SK-N-MC (cell line): ENCODE results near the gene MRC1.

Experiments used
- DNase-seq: peaks from one replicate; pipeline ENCODE4 v3.0.0-alpha.2; 2011; ENCODE audit warnings: low read depth, low spot score
- H3K27ac ChIP-seq: fragments of 200-600 bp; sonication (generic); 2 replicates; pipeline ENCODE4 v1.5.1; 2016; ENCODE audit warnings: mixed run types
- H3K36me3 ChIP-seq: fragments of 200-600 bp; sonication (generic); 2 replicates; pipeline ENCODE4 v1.6.1; 2017; ENCODE audit warnings: antibody characterized with exemption, low read length, mixed read lengths; ENCODE audit not compliant: insufficient read depth
- H3K4me3 ChIP-seq: fragments of 200-600 bp; sonication (generic); 2 replicates; pipeline ENCODE4 v1.5.1; 2016
- H3K9ac ChIP-seq: fragments of 200-600 bp; sonication (generic); 2 replicates; pipeline ENCODE4 v1.8.0; 2017; ENCODE audit warnings: mixed run types, mixed read lengths; ENCODE audit not compliant: insufficient read length
- H3K9me3 ChIP-seq: fragments of 200-600 bp; sonication (generic); 2 replicates; pipeline ENCODE4 v1.6.1; 2017; ENCODE audit warnings: low read depth, mild to moderate bottlenecking, antibody characterized with exemption, low read length, moderate library complexity, mixed read lengths
- EZH2 ChIP-seq: fragments of 200-600 bp; sonication (generic); IDR thresholded peaks from one replicate; pipeline ENCODE4 v1.6.1; 2017; ENCODE audit warnings: antibody characterized with exemption
- FOXP2 ChIP-seq: optimal IDR thresholded peaks from 2 replicates; pipeline ENCODE3; 2011; ENCODE audit warnings: mild to moderate bottlenecking, moderate library complexity; ENCODE audit not compliant: insufficient read depth; ENCODE audit errors: extremely low read length, control extremely low read depth
- POLR2AphosphoS5 ChIP-seq: IDR thresholded peaks from 2 replicates; pipeline ENCODE4 v1.6.1; 2012; ENCODE audit warnings: mild to moderate bottlenecking, low read depth, low read length, borderline replicate concordance

MRC1 gene

DNA sequence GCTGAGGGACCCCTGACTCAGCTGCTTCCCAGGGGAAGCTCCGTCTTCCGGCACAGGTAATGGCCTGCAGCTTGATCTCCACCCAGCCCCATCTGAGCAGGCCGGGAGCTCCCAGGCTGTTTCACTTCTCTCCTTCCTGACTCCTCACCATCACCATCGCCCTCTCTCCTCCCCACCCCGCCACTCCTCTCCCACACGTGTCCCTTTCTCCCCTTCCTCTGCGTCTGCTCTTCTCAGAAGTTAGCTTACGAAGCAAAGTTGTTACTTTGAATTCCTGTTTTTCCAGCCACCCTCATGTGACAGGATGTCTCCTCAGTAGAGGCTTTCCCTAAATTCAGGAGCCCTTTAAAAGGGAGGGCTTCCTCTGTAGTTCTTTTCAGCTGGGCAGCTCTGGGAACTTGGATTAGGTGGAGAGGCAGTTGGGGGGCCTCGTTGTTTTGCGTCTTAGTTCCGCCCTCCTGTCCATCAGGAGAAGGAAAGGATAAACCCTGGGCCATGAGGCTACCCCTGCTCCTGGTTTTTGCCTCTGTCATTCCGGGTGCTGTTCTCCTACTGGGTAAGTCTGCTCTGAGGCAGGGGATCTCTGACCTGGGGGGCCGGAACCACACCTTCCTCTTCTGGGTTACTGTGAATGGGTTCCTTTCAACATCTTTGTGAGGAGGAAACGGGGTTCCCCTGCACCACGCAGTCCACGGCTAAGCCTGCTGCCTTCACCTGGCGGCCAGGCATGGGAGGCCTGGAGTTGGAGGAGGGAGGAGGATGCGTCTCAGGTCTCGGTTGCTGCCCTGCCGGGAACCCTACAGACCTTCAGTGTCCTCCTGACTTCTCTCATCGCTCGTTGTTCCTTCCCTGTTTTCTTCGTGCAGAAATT, at the start of gene MRC1:
MRC1 (plus strand) TSS at position 378 of the 871 bp plus-strand sequence; CDS start at position 496, 118 bp downstream.
- no peak within 1 kb of the TSS for H3K9ac ChIP-seq
- TF ChIP-seq POLR2AphosphoS5: no peak
- no peak for TF ChIP-seq EZH2
- TF ChIP-seq FOXP2: no peak
- no peak within 1 kb of the TSS for H3K4me3 ChIP-seq
- H3K9me3 ChIP-seq: no peaks in the 10 kb centered on the region
- no peak within 1 kb of the TSS for H3K27ac ChIP-seq
- no peak for DNase-seq
- H3K36me3 ChIP-seq: no peaks in the 10 kb centered on the region

GRCh38 chr10:17764142-17764541, 45.0 kb upstream of the MRC1 start:
- TF ChIP-seq EZH2 (no peak), FOXP2 (no peak), POLR2AphosphoS5 (no peak)
- no peak overlapping the region for H3K9ac ChIP-seq

DNA sequence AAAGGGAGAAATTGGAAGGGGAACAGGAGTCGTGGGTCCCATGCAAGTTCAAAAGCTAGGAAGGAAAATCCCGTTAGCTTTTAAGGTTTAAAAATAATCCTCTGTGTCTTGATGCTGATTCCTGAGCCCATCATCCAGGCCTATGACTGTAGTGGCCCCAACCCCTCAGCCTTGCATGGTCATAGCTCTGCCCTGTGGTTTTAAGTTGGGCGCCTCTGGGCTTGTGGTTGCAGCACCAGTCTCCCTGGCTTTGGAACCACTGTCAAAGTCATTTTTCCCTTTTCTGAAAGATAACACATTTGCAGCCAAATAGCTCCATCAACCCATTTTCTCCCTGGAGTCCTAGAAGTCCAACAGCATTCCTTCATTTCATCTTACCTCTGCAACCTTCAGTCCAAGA, 43.5 kb upstream of the MRC1 start:
- no peaks in the 10 kb centered on the region for H3K9me3 ChIP-seq
- no peak overlapping the region for H3K27ac ChIP-seq
- DNase-seq: no peak
- no peaks in the 10 kb centered on the region for H3K36me3 ChIP-seq
- H3K4me3 ChIP-seq: no peak overlapping the region
- no peak overlapping the region for H3K9ac ChIP-seq
- TF ChIP-seq POLR2AphosphoS5 (no peak), FOXP2 (no peak), EZH2 (no peak)

More at GRCh38 chr10:17764142-17764541, 45.0 kb upstream of the MRC1 start:
- DNase-seq: no peak
- no peak overlapping the region for H3K27ac ChIP-seq
- no peaks in the 10 kb centered on the region for H3K36me3 ChIP-seq
- no peaks in the 10 kb centered on the region for H3K9me3 ChIP-seq
- no peak overlapping the region for H3K4me3 ChIP-seq

GRCh38 chr10:17766731-17767130, 42.4 kb upstream of the MRC1 start:
- Histone ChIP-seq H3K4me3 (no peak overlapping the region), H3K36me3 (no peaks in the 10 kb centered on the region), H3K27ac (no peak overlapping the region), H3K9me3 (no peaks in the 10 kb centered on the region), H3K9ac (no peak overlapping the region)
- no peak for DNase-seq
- TF ChIP-seq FOXP2 (no peak), EZH2 (no peak), POLR2AphosphoS5 (no peak)

DNA sequence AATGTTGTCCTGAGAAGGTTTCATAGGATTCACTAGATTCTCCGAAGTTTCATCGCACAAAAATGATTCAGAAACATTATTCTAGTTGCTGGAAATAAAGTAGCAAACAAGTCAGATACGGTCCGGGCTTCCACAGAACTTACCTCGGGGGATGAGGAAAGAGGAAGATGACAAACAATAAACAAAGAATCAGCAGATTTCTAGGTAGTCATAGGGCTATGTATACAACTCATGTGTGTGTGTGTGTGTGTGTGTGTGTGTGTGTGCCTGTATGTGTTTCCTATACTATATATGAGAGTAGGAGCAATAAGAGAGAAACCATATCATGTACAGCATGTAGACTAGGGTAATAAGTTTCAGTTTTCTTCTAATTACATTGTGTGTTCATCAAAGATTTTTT, 40.7 kb upstream of the MRC1 start:
- H3K9me3 ChIP-seq: no peaks in the 10 kb centered on the region
- H3K27ac ChIP-seq: no peak overlapping the region
- H3K9ac ChIP-seq: no peak overlapping the region
- H3K36me3 ChIP-seq: no peaks in the 10 kb centered on the region
- no peak for DNase-seq
- H3K4me3 ChIP-seq: no peak overlapping the region
- TF ChIP-seq FOXP2 (no peak), POLR2AphosphoS5 (no peak), EZH2 (no peak)

DNA sequence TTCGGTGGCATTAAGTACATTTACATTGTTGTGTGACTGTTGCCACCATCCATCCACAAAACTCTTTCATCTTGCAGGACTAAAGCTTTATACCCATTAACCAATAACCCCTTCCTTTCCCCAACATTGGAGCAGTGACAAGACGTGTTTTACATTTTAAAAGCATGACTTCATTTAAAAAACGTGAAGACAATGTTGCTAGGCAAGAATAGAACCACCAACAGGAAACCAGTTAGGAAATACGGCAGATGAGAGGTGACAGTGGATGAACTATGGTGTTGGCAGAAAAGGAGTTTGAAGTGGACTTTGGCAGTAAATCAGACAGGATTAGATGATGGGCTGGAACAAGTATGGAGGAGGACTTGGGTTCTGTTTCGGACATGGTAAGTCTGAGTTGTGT, 40.2 kb upstream of the MRC1 start:
- TF ChIP-seq FOXP2: no peak
- TF ChIP-seq POLR2AphosphoS5: no peak
- no peak for TF ChIP-seq EZH2
- DNase-seq: no peak
- Histone ChIP-seq H3K4me3 (no peak overlapping the region), H3K36me3 (no peaks in the 10 kb centered on the region), H3K9me3 (no peaks in the 10 kb centered on the region), H3K27ac (no peak overlapping the region), H3K9ac (no peak overlapping the region)

GRCh38 chr10:17771017-17771416, 38.1 kb upstream of the MRC1 start:
- TF ChIP-seq POLR2AphosphoS5 (no peak), EZH2 (no peak), FOXP2 (no peak)
- Histone ChIP-seq H3K36me3 (no peaks in the 10 kb centered on the region), H3K4me3 (no peak overlapping the region), H3K9ac (no peak overlapping the region), H3K9me3 (no peaks in the 10 kb centered on the region), H3K27ac (no peak overlapping the region)
- no peak for DNase-seq

- Histone ChIP-seq H3K9me3 (no peaks in the 10 kb centered on the region), H3K27ac (no peak overlapping the region), H3K9ac (no peak overlapping the region), H3K4me3 (no peak overlapping the region), H3K36me3 (no peaks in the 10 kb centered on the region)
- TF ChIP-seq EZH2 (no peak), POLR2AphosphoS5 (no peak), FOXP2 (no peak)
- DNase-seq: no peak
These were observed 29.4 kb upstream of the MRC1 start for GRCh38 chr10:17779784-17780183.
